H9 (cell line): ENCODE data around the gene STK17B. TPM values are rescaled to one million over a fixed set of nuclear protein-coding genes. Genes with fewer than 3 reads are reported as not detected.

ENCODE experiments used
- DNase-seq: peaks from one replicate; pipeline ENCODE4 v3.0.0-alpha.2; 2017
- H2AFZ ChIP-seq: one replicate; pipeline ENCODE4 v1.6.1; 2013; ENCODE audit warnings: mild to moderate bottlenecking, low read length, control low read depth, moderate library complexity
- H2AK5ac ChIP-seq: 2 replicates; pipeline ENCODE4 v1.6.1; 2013; ENCODE audit warnings: low read length, control low read depth, mixed read lengths; ENCODE audit not compliant: insufficient read length
- H2BK120ac ChIP-seq: one replicate; pipeline ENCODE4 v1.6.1; 2013; ENCODE audit warnings: low read depth, mild to moderate bottlenecking, low read length, control low read depth, inconsistent platforms; ENCODE audit not compliant: poor library complexity, severe bottlenecking
- H2BK12ac ChIP-seq: 2 replicates; pipeline ENCODE4 v1.6.1; 2013; ENCODE audit warnings: low read length, control low read depth, mixed read lengths, low read depth; ENCODE audit not compliant: insufficient read length
- H2BK15ac ChIP-seq: 2 replicates; pipeline ENCODE4 v1.6.1; 2013; ENCODE audit warnings: low read depth, low read length, control low read depth
- H2BK20ac ChIP-seq: one replicate; pipeline ENCODE4 v1.6.1; 2013; ENCODE audit warnings: low read depth, mild to moderate bottlenecking, low read length, control low read depth, inconsistent platforms; ENCODE audit not compliant: poor library complexity, severe bottlenecking
- H2BK5ac ChIP-seq: 2 replicates; pipeline ENCODE4 v1.6.1; 2013; ENCODE audit warnings: low read length, control low read depth, mixed read lengths; ENCODE audit not compliant: insufficient read length
- H3K14ac ChIP-seq: 2 replicates; pipeline ENCODE4 v1.6.1; 2013; ENCODE audit warnings: low read length, control low read depth; ENCODE audit not compliant: insufficient read depth
- H3K18ac ChIP-seq: 2 replicates; pipeline ENCODE4 v1.6.1; 2013; ENCODE audit warnings: low read depth, mild to moderate bottlenecking, mixed read lengths, low read length, control low read depth; ENCODE audit not compliant: insufficient read length
- H3K23ac ChIP-seq: 2 replicates; pipeline ENCODE4 v1.6.1; 2013; ENCODE audit warnings: low read length, control low read depth, mixed read lengths, low read depth; ENCODE audit not compliant: insufficient read length
- H3K23me2 ChIP-seq: 2 replicates; pipeline ENCODE4 v1.6.1; 2013; ENCODE audit warnings: low read depth, mild to moderate bottlenecking, mixed read lengths, low read length, control low read depth; ENCODE audit not compliant: insufficient read length, poor library complexity, severe bottlenecking
- H3K27ac ChIP-seq: 2 replicates; pipeline ENCODE4 v1.5.1; 2013; ENCODE audit warnings: low read length, control low read depth, mixed read lengths, low read depth; ENCODE audit not compliant: insufficient read length
- H3K27me3 ChIP-seq: 2 replicates; pipeline ENCODE4 v1.6.1; 2013; ENCODE audit warnings: low read length, control low read depth, inconsistent platforms; ENCODE audit not compliant: insufficient read depth
- H3K4ac ChIP-seq: 2 replicates; pipeline ENCODE4 v1.6.1; 2013; ENCODE audit warnings: low read depth, mild to moderate bottlenecking, control low read depth, inconsistent platforms, low read length, moderate library complexity
- H3K4me1 ChIP-seq: 2 replicates; pipeline ENCODE4 v1.6.1; 2013; ENCODE audit warnings: low read length, control low read depth, inconsistent platforms; ENCODE audit not compliant: insufficient read depth
- H3K4me2 ChIP-seq: 2 replicates; pipeline ENCODE4 v1.6.1; 2013; ENCODE audit warnings: low read length, control low read depth, mixed read lengths; ENCODE audit not compliant: insufficient read length, insufficient read depth
- H3K56ac ChIP-seq: 2 replicates; pipeline ENCODE4 v1.6.1; 2013; ENCODE audit warnings: low read depth, mild to moderate bottlenecking, mixed read lengths, low read length, control low read depth; ENCODE audit not compliant: insufficient read length
- H3K79me1 ChIP-seq: 2 replicates; pipeline ENCODE4 v1.6.1; 2013; ENCODE audit warnings: low read depth, mild to moderate bottlenecking, moderate library complexity, low read length, control low read depth, inconsistent platforms; ENCODE audit not compliant: insufficient read depth, poor library complexity, severe bottlenecking
- H3K79me2 ChIP-seq: 2 replicates; pipeline ENCODE4 v1.6.1; 2013; ENCODE audit warnings: low read length, control low read depth, inconsistent platforms; ENCODE audit not compliant: insufficient read depth
- H3K9ac ChIP-seq: 2 replicates; pipeline ENCODE4 v1.6.1; 2013; ENCODE audit warnings: low read length, control low read depth, mixed read lengths; ENCODE audit not compliant: insufficient read length; ENCODE audit errors: extremely low read depth
- H3K9me3 ChIP-seq: one replicate; pipeline ENCODE4 v1.6.1; 2013; ENCODE audit warnings: low read depth, low read length, inconsistent platforms; ENCODE audit not compliant: control insufficient read depth
- H3T11ph ChIP-seq: one replicate; pipeline ENCODE4 v1.6.1; 2013; ENCODE audit warnings: mild to moderate bottlenecking, low read length, control low read depth, inconsistent platforms
- H4K20me1 ChIP-seq: one replicate; pipeline ENCODE4 v1.6.1; 2013; ENCODE audit not compliant: control insufficient read depth, insufficient read length, insufficient read depth
- H4K5ac ChIP-seq: 2 replicates; pipeline ENCODE4 v1.6.1; 2013; ENCODE audit warnings: low read depth, mild to moderate bottlenecking, mixed read lengths, low read length, control low read depth; ENCODE audit not compliant: insufficient read length
- H4K8ac ChIP-seq: replicated peaks from 2 replicates; pipeline ENCODE4 v1.6.1; 2013; ENCODE audit warnings: low read length, control low read depth, mixed read lengths, low read depth; ENCODE audit not compliant: insufficient read length
- H4K91ac ChIP-seq: 2 replicates; pipeline ENCODE4 v1.6.1; 2013; ENCODE audit warnings: low read depth, mild to moderate bottlenecking, moderate library complexity, mixed read lengths, low read length, control low read depth; ENCODE audit not compliant: insufficient read length
- H3K27ac Mint-ChIP-seq, 3 experiments: 2 replicates in 2 of 3; 3 replicates in 1 of 3; pipeline ENCODE4 v1.8.0; 2020 to 2021; ENCODE audit warnings: mixed read lengths in 3 of 3, mild to moderate bottlenecking in 1 of 3, moderate library complexity in 1 of 3
- H3K27me3 Mint-ChIP-seq: 2 replicates; pipeline ENCODE4 v1.8.0; 2021; ENCODE audit warnings: low read depth, mild to moderate bottlenecking, moderate library complexity, mixed read lengths
- H3K36me3 Mint-ChIP-seq, 3 experiments: 2 replicates in 2 of 3; 3 replicates in 1 of 3; pipeline ENCODE4 v1.8.0; 2020 to 2021; ENCODE audit warnings: low read depth in 3 of 3, mixed read lengths in 3 of 3; ENCODE audit not compliant: insufficient read depth in 1 of 3
- H3K4me1 Mint-ChIP-seq, 2 experiments: 2 replicates each; pipeline ENCODE4 v1.8.0; 2020; ENCODE audit warnings: mixed read lengths in 2 of 2
- H3K4me3 Mint-ChIP-seq, 2 experiments: 2 replicates in 1 of 2; 3 replicates in 1 of 2; pipeline ENCODE4 v1.8.0; 2020 to 2021; ENCODE audit warnings: mild to moderate bottlenecking in 2 of 2, mixed read lengths in 2 of 2, moderate library complexity in 1 of 2
- H3K9me3 Mint-ChIP-seq, 2 experiments: 2 replicates in 1 of 2; 3 replicates in 1 of 2; pipeline ENCODE4 v1.8.0; 2020; ENCODE audit warnings: mild to moderate bottlenecking in 2 of 2, mixed read lengths in 2 of 2, moderate library complexity in 1 of 2
- WGBS: extraction: QIAGEN DNeasy Blood & Tissue Kit; methylation state at CpG from one replicate; pipeline ENCODE4 v1.1.7; 2013; ENCODE audit warnings: missing lambda C conversion rate, low lambda C conversion rate, mixed read lengths; ENCODE audit not compliant: insufficient read length; ENCODE audit errors: extremely low coverage; 5-methylcytosine and 5-hydroxymethylcytosine counted together
- total RNA-seq: library from RNA; stranded (reverse); gene quantifications from 2 replicates; pipeline ENCODE4 v1.2.1, GENCODE V29; 2021
- TF ChIP-seq, protein P1 (sequence below): fragments of 200-600 bp; sonication (generic); conservative IDR thresholded peaks from 3 replicates; pipeline ENCODE4 v1.8.0; 2021; ENCODE audit warnings: antibody characterized with exemption, mild to moderate bottlenecking

STK17B gene
- total RNA-seq, 1 experiment from 2014 or later, result 6.1 TPM

DNA sequence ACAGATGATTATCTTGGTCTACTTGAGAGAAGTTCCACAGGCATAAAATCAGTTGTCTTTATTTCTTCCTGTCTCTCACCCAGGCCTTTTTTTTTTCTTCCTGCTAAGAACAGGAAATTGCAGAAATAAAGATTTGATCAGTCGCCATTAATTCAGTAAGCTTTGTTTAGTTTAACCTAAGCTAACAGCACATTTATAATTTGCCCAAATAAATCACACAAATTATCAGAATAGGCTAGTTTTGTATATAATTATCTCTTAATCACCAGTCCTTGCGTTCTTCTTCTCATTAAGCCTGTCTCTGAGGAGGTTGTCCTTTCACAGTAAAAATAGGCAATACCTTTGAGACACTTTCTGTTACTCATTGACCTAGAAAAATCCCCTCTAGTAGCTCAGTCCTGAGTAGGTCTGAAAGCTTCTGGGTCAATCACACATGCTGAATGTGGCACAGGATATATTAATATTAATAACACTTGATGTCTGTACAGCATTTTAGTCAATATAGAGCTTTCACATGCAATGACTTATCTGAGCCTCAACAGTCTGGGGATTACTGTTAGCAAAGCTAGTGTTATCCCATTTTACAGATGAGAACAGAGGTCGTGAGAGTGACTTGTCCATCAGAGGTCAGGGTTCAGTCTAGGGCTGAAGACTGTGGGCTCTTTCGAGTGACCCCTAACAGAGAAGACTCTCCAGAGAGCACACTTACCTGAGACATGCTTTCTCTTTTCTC lies 11.2 kb upstream of the STK17B start:
- Histone ChIP-seq H3K23me2 (no peaks in the 10 kb centered on the region), H4K20me1 (no peaks in the 10 kb centered on the region), H3K56ac (no peak overlapping the region), H4K8ac (no peak overlapping the region), H3K23ac (no peak overlapping the region), H2BK15ac (no peak overlapping the region), H3K27me3 (no peaks in the 10 kb centered on the region), H3K9ac (no peak overlapping the region), H3K18ac (no peak overlapping the region), H2BK12ac (no peak overlapping the region), H3T11ph (no peak overlapping the region), H4K91ac (no peak overlapping the region), H3K4me2 (no peak overlapping the region), H3K9me3 (no peaks in the 10 kb centered on the region), H2BK120ac (no peak overlapping the region), H3K4ac (no peak overlapping the region), H2BK20ac (no peak overlapping the region), H3K4me1 (no peaks in the 10 kb centered on the region), H3K79me2 (no peaks in the 10 kb centered on the region), H3K79me1 (no peaks in the 10 kb centered on the region), H4K5ac (no peak overlapping the region), H2BK5ac (no peak overlapping the region), H3K14ac (no peak overlapping the region), H3K27ac (no peak overlapping the region), H2AK5ac (no peak overlapping the region), H2AFZ (no peak overlapping the region)
- no peak for DNase-seq
- Mint-ChIP-seq H3K27me3 (no peaks in the 10 kb centered on the region), H3K9me3 (peaks cover 0 to 3% of the 10 kb centered on the region in 2 experiments; a peak in 2 of 5 replicates), H3K4me3 (no peak overlapping the region), H3K27ac (no peak overlapping the region), H3K4me1 (no peaks in the 10 kb centered on the region; a peak in 1 of 4 replicates), H3K36me3 (no peaks in the 10 kb centered on the region)
- WGBS, result no CpG with 5 or more reads among the region's 4 CpGs
- TF ChIP-seq, protein P1, sequence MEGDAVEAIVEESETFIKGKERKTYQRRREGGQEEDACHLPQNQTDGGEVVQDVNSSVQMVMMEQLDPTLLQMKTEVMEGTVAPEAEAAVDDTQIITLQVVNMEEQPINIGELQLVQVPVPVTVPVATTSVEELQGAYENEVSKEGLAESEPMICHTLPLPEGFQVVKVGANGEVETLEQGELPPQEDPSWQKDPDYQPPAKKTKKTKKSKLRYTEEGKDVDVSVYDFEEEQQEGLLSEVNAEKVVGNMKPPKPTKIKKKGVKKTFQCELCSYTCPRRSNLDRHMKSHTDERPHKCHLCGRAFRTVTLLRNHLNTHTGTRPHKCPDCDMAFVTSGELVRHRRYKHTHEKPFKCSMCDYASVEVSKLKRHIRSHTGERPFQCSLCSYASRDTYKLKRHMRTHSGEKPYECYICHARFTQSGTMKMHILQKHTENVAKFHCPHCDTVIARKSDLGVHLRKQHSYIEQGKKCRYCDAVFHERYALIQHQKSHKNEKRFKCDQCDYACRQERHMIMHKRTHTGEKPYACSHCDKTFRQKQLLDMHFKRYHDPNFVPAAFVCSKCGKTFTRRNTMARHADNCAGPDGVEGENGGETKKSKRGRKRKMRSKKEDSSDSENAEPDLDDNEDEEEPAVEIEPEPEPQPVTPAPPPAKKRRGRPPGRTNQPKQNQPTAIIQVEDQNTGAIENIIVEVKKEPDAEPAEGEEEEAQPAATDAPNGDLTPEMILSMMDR, result no peak
